Measurements from ENCODE around the gene ATIC. TPM values are rescaled to one million over a fixed set of nuclear protein-coding genes. Genes with fewer than 3 reads are reported as not detected.

Gene ATIC
- total RNA-seq, 1 experiment from 2014 or later = 173 TPM

GRCh38 chr2:215366440-215367032 is 54.7 kb downstream of the ATIC start:
- Histone ChIP-seq H4K20me1 (ENCODE audit: insufficient read depth) (no peaks in the 10 kb centered on the region), H3K79me2 (ENCODE audit: insufficient read depth, low read length) (no peaks in the 10 kb centered on the region), H3K36me3 (ENCODE audit: control insufficient read depth in 1 of 2, insufficient read depth in 2 of 2, low read length in 2 of 2) (peaks cover 0 to 8% of the 10 kb centered on the region in 2 experiments; a peak in 1 of 4 replicates), H3K9me3 (ENCODE audit: control insufficient read depth in 1 of 2, insufficient read depth in 1 of 2, low read depth in 1 of 2, low read length in 2 of 2) (no peaks in the 10 kb centered on the region), H3K27me3 (ENCODE audit: insufficient read depth, low read length) (no peaks in the 10 kb centered on the region), H3K4me1 (ENCODE audit: control insufficient read depth in 1 of 2, insufficient read depth in 2 of 2, low read length in 2 of 2) (no peaks in the 10 kb centered on the region), H3K9me2 (ENCODE audit: insufficient read depth) (no peaks in the 10 kb centered on the region), H3K4me3 (replicated peaks in 1 of 2; ENCODE audit: low read depth in 1 of 2, low read length in 2 of 2) (no peak overlapping the region), H3K9ac (ENCODE audit: low read length) (no peak overlapping the region), H2AFZ (ENCODE audit: low read depth, low read length, poor library complexity, severe bottlenecking) (no peak overlapping the region), H3K4me2 (ENCODE audit: low read length) (no peak overlapping the region), H3K27ac (ENCODE audit: low read depth, low read length) (no peak overlapping the region)
- intact Hi-C loops (cut with micrococcal nuclease) = no loop called here
- POLR2A ChIA-PET = no interaction called here
- no peak for ATAC-seq
- DNase-seq (ENCODE audit: low read depth, low spot score) = no peak
- no peak for TF ChIP-seq ZBTB33 (IDR thresholded peaks at IDR 0.05; ENCODE audit: extremely low read depth, insufficient replicate concordance, low read length)
- no peak for TF ChIP-seq ATF3 (IDR thresholded peaks at IDR 0.05)
- TF ChIP-seq POLR2A (IDR thresholded peaks at IDR 0.05; ENCODE audit: borderline replicate concordance, extremely low read depth, insufficient read depth, insufficient read length) = no peak
- RAD21 ChIA-PET (ENCODE audit: low non-redundant PET in 1 of 2, low total read pairs in 2 of 2, uncharacterized antibody in 2 of 2, unreplicated experiment in 2 of 2) = no interaction called here
- CTCF ChIA-PET = no interaction called here
- no TSS peak for BruUV-seq (replicated peaks)

GRCh38 chr2:215367662-215368492 is 56.0 kb downstream of the ATIC start:
- Histone ChIP-seq H3K9ac (ENCODE audit: low read length) (no peak overlapping the region), H3K4me2 (ENCODE audit: low read length) (no peak overlapping the region), H2AFZ (ENCODE audit: low read depth, low read length, poor library complexity, severe bottlenecking) (no peak overlapping the region), H3K27me3 (ENCODE audit: insufficient read depth, low read length) (no peaks in the 10 kb centered on the region), H3K4me3 (replicated peaks in 1 of 2; ENCODE audit: low read depth in 1 of 2, low read length in 2 of 2) (no peak overlapping the region), H3K9me2 (ENCODE audit: insufficient read depth) (no peaks in the 10 kb centered on the region), H3K4me1 (ENCODE audit: control insufficient read depth in 1 of 2, insufficient read depth in 2 of 2, low read length in 2 of 2) (no peaks in the 10 kb centered on the region), H3K27ac (ENCODE audit: low read depth, low read length) (no peak overlapping the region), H3K9me3 (ENCODE audit: control insufficient read depth in 1 of 2, insufficient read depth in 1 of 2, low read depth in 1 of 2, low read length in 2 of 2) (no peaks in the 10 kb centered on the region), H3K79me2 (ENCODE audit: insufficient read depth, low read length) (no peaks in the 10 kb centered on the region), H3K36me3 (ENCODE audit: control insufficient read depth in 1 of 2, insufficient read depth in 2 of 2, low read length in 2 of 2) (0 out of 4 replicates have a peak, but pooled peaks cover 0 to 3% of the 10 kb centered on the region in 2 experiments), H4K20me1 (ENCODE audit: insufficient read depth) (no peaks in the 10 kb centered on the region)
- ChIA-PET CTCF (no interaction called here), RAD21 (ENCODE audit: low non-redundant PET in 1 of 2, low total read pairs in 2 of 2, uncharacterized antibody in 2 of 2, unreplicated experiment in 2 of 2) (no interaction called here), POLR2A (no interaction called here)
- DNase-seq (ENCODE audit: low read depth, low spot score) = no peak
- ATAC-seq = no peak
- BruUV-seq (replicated peaks) = no TSS peak
- intact Hi-C loops (cut with micrococcal nuclease) = no loop called here
- TF ChIP-seq ZBTB33 (IDR thresholded peaks at IDR 0.05; ENCODE audit: extremely low read depth, insufficient replicate concordance, low read length) (no peak), EZH2 (IDR thresholded peaks at IDR 0.05) (no peak), TCF7L2 (IDR thresholded peaks at IDR 0.05; ENCODE audit: borderline replicate concordance, extremely low read depth, insufficient read depth, insufficient read length) (no peak), MAX (IDR thresholded peaks at IDR 0.05) (no peak), ZFX (IDR thresholded peaks at IDR 0.05) (no peak), SRF (IDR thresholded peaks at IDR 0.05; ENCODE audit: low read depth) (no peak), ATF3 (IDR thresholded peaks at IDR 0.05) (no peak), SIN3A (IDR thresholded peaks at IDR 0.05; ENCODE audit: low read depth) (no peak), SP1 (IDR thresholded peaks at IDR 0.05; ENCODE audit: low read depth) (no peak), RAD21 (IDR thresholded peaks at IDR 0.05; ENCODE audit: low read depth) (no peak), CEBPB (IDR thresholded peaks at IDR 0.05; ENCODE audit: low read depth) (no peak)

Data from HCT116 (cell line).